Anterior cingulate cortex (tissue), 58 donors: ENCODE data around the gene TFB1M.
A peak's percentile ranks its signal among the peaks of the same experiment; 100 is the strongest.
"Not testable (repeated sequence)": the region's sequence is repeated elsewhere in the genome, so short reads cannot be mapped to it uniquely, and the experiment has no call there.

Source experiments
- DNase-seq, 58 donors: peaks; one replicate each; lab custom pipeline; 2025; lab: John Stamatoyannopoulos, UW

The TFB1M gene

DNA sequence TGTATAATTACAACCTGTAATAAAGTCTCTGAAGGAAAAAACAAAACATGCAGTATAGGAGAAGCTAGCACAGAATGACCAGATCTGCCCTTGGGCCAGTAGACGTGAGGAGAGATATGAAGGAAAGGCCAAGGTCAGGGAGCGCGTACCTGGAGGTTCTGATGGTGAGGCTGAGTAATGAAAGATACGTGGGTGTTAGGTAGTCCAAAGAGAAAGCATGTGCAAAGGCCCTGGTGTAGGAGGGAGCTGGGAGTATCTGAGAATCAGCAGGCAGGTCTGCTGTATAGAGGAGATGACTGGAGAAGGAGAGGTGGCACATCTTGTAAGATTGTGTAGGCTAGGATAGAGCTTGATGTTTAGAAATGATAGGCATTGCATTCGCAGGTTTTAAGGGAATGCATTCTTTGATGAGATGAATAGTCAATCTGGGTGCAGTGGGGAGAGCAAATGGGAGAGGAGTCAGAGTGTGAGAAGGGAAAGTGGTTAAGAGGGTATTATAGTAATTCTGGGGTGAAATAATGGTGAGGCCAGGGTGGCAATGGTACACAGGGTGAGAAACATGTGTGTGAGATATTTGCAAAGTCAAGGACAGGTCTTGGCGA lies 15.9 kb upstream of the TFB1M start:
- DNase-seq: no peak

DNA sequence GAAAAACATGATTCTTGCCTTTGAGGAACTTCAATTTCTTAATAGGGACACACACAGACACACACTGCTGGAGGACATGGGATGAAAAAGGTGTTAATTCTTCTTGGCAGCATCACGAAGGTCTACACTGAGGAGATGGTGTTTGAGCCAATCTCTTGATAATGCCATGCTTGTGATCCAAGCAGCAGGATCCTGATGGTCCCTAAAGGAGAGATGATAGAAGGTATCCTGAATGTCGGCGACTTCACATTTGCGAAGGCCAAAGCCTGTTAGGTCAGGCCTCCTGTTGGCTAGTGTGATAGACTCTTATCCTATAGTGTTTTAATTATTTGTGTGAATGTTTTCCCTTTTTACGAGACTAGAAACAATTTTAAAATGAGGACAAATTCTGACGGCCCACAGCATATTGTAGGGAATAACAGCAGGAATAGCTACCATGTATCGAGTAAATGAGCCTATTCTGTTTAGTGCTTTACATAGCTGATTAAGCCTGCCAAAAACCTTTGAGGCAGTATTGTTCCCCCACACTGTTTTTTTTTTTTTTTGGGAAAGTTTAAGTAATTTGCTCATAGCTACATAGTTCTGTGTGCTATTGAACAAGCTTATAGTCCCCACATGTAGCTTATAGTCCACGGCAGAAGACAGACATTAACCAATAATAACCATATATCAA lies 15.3 kb upstream of the TFB1M start:
- DNase-seq: no peak

DNA sequence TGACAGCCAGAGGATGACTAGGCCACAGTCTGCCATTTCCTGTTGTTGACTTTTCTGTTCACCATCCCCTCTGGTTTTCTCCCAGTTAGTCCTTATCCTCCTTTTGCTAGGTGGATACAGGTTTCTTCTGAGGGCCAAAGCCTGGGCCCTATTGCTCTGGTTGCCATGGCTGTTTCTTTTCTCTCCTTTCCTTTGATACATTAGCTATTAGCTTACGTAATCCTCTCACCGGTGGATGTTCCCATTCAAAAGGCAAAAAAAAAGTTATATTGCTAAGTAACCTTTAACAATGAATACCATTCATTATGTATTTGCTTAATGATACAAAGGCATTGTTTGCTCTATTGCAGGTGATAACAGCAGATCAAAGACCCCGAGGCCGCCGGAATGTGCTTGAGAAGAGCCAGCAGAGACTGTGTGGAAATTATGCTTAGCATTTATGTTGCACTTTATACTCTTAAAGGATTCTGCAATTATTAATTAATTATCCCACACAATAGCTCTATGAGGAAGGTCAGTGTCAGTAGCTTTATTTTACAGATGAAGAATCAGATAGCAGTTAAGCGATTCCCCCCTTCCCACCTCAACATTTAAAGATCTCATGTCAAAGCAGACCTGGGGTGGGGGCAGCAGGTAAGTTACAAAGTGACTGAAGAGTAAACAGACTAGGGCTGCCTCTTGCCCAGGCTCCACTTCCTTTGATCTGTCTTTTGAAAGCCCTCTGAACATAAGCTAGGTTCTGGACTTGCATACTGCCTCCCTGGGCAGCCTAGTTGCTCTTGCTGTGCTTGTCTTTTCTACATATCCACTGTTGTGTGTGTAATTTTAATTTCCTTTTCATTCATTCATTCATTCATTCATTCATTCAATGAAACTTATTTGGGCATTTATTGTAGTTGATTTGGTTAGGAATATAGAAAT lies 14.5 kb upstream of the TFB1M start:
- DNase-seq: no peak

DNA sequence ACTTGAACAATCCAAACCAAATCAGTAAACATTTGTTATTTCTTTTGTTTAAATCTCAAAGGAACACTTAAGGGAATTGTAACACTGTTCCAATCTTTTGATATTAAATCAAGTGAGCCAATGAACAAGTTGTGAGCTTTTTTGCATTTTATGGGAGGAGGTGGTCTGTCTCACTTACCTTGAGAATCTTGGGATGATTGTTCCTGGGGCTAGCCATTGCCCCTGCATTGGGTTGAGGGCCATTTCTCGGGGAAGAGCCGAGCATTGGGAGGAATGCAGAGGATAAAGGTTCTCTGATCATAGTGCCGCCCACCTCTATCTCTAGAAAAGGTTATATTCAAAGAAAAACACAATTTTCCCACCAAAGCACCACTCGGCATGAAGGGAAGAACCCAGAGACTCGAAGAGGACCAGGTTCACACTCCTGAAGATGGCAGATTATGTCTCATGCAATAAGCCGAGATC lies 13.8 kb upstream of the TFB1M start:
- no peak for DNase-seq

DNA sequence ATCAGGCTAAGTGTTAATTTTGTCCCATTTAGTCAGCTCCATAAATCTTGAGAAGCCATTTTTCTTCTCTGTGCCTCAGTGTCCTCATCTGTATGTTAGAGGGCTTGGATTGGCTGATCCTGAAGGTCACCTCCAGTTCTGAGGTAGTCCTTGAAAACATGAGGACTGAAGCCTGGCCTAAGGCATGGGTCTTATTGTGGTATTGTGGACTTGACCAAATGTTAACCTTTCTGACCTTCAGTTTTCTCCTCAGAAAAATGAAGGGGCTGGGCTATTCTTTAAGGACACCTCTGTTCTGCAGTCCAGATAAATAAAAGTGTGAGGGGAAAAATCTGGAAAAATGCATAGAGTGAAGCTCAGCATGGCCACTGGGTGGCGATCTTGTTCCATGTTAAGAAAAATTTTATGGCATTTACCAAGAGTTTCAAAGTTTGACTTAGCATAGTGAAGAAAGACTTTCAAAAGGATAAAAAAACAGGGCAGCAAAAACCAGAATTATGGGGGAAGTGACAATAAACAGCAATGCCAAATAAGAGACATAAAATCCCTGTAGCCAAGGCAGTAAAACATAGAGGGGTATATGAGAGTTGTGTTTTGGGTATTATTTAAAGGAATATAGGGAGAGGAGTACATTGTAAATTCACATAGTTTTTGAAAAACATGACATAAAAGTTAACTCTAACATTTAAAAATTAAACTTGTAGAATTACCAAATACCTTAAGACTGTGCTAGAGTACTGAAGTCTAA lies 13.2 kb upstream of the TFB1M start:
- peak in 44 of 58 donors; percentile 2 to 64 (median 13) for DNase-seq

DNA sequence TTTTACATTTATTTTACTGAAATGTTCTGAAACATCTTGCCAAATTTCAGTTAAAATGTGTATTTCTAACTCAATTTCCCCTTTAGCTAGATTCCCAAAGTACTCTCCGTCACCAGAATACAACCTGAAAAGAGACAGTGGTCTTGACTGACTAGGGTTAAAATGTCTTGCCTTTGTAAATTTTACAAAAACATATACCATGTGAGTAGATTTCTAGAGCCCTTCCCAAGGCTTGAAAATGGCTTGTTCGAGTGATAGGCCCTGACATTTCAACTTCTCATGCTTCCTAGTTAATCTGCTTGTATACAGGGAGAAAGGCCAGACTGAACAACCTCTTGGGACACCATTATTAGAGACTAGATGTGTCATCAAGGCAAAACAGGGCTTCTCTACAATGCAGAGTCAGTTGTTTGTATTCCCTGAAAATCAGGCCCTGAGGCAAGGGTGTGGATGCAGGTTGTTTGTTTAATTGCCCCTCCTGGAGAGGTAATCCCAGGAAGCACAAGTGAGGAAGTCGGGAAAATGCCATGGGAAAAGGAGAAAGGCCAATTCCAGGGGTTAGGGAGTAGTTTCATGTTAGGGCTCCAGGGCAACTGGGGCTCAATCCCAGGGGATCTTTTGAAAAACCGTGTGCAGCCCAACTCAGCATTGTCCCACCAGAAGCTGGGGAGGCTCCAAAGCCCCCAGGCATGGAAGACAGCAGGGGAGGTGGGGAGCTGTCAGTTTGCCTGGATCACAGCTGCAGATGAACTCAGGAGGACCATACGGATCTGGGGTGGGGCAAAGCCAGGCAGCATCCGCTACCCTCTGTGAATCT lies 11.6 kb upstream of the TFB1M start:
- no peak for DNase-seq

DNA sequence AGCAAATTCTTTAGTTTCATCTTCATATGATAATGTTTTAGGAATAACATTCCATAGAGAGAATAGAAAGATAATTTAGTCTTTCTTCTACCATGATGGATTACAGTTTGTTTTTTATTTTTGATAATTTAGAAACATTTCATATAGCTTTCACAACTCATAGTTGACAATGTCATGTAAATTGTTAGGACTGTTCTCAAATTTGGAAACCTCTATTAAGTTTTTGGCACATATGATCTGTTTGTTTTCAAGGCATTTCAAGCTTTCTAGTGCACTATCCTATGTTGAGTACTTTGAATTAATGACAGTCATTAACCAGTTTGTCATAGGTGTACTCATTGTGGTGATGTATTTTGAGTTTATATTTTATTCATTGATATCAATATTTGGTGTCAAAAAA lies 10.7 kb upstream of the TFB1M start:
- DNase-seq: no peak

DNA sequence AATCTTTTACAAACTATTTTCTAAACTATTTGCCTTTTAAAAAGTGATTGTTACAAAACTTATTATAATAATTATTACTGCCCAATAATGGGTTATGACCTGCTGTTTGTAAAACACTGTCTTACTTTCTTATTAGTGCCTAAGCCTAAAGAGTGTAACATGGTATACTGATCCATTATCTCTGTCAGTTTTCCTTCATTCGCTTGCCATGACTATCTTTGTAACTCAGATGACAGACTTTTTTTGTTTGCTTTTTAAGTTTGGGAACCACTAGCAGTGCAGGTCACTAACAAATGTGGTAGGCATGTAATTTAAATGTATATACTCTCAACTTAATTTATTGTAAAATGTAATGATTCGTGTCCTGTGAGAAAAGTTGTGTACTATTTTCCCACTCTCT lies 9.9 kb upstream of the TFB1M start:
- no peak for DNase-seq

DNA sequence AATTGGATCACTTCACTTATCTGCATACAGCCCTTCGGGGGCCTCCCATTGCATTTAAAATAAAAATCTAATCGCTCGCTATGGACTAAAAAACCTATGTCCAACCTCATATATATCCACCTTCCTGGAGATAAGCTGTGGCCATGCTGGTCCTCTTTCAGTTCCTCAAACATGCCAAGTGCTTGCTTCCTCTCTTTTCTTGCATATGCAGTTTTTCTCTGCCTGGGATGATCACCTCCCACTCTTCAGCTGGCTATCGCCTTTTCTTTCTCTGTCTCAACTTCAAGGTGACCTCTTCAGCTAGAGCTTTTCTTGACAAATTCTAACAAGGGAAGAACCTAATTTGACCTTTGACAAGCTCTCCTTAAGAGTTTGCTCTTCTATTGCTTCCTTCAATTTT lies 5.6 kb upstream of the TFB1M start:
- peak in 9 of 58 donors; percentile 1 to 28 (median 7) for DNase-seq

DNA sequence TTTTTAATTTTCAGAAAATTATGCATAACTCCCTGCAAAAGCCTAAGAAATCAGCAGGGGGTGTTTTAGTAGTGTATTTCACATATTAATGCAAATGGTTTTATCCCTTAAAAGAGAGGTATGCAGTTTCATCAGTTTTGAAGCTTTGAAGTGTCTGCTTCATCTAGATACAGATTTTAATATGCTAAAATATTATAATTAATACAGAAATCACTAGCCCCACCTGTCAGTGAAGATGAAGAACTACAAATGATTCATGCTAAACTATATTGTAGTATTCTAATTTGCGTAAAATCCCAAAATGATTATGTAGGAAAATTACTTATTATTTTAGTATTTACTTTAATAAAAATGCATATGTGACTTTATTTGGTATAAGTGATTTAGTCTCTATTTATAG lies 2.9 kb upstream of the TFB1M start:
- no peak for DNase-seq

DNA sequence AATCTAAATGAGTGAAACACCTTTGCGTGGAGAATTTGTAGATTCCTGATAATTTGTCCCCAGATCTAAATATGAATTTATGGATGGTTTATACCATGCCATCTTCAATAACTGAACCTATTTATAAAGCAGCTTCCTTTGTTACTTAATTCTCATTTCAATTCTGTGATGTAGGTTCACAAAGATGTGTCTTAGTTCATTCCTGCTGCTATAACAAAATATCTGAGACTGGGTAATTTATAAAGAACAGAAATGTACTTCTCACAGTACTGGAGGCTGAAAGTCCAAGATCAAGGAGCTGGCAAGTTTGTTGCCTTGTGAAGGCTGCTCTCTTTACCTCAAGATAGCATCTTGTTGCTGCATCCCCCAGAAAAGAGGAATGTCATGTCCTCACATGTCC lies 2.1 kb upstream of the TFB1M start:
- no peak for DNase-seq

DNA sequence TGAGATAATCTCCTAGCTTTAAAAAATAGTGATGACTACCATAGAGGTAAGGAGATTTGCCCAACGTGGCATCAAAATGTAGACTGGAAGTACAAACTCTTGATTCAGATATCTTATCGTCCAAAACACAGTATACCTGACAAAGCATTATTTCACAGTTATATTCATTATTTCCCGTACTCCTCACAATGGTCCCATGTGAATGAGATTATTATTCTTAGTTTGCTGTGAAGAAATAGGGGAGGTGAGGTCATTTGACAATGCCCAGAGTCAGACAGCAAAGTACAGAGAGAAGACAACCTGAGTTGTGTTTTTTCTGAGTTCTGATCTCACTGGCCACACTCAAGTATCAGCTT lies 1.2 kb upstream of the TFB1M start:
- DNase-seq: no peak

DNA sequence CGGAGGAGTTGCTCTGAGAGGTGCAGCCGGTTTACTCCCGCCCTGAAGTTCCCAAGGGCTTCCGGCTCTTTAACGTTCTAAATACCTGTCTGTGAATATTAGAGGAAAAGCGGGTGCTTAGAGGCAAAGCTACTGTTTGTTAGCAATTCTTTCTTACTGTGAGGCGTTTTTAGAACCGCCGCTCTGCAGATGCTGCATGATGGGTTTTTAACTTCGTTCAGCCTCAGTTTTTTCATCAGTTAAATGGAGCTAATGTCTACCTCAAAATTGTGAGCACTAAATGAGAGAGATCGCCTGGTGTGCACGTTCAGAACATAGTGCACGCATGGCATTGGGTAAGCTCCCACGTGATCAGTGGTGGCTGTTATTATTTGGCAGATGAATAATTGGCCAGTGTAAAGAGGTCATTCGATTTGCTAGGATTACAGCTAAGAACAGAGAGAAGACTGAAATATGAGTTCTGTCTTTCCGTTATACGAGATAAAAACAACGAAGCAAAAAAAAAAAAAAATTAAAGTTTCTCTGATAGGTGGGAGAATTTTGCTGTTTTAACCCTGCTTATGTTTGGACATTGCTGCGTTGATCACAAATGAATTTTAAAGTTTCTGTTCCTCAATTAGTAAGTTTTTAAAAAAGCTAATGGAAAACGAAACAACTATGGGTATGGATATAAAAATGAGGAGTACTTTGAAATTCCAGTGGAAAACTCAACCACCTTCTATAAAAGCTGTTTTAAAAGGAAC lies 660 bp upstream of the TFB1M start:
- DNase-seq: peak in 16 of 58 donors; percentile 14 to 70 (median 45)

DNA sequence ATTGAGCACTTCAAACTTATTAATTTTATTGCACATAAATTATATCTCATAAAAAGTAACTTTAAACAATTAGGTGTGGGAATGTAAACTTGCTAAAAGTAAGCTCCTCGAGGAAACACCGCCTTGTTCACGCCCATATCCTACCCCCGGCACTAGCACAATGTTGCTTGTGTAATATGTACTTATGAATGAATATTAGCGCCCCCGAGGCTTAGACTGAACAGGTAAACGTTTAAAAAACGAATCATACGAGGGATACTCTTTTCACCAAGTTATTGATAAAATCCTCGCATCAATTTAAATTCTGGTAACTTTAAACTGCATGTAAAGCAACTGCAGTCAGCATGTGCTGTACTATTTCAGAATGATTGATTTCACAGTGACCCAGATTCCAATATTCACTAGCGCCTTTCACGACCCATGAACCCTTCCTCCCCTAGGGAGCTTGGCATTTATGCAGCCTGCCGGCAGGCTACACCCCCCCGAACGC lies 637 bp downstream of the TFB1M start:
- no peak for DNase-seq

DNA sequence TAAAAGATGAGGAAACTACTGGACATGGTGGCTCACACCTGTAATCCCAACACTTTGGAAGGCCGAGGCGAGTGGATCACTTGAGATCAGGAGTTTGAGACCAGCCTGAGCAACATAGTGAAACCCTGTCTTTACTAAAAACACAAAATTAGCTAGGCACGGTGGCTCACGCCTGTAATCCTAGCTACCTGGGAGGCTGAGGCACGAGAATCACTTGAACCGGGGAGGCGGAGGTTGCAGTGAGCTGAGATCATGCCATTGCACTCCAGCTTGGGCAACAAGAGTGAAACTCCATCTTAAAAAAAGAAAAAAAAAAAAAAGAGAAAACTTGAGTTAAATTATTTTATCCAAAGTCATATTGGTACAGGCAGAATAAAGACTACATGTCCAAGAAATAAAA lies 1.3 kb downstream of the TFB1M start:
- not testable (repeated sequence) for DNase-seq

DNA sequence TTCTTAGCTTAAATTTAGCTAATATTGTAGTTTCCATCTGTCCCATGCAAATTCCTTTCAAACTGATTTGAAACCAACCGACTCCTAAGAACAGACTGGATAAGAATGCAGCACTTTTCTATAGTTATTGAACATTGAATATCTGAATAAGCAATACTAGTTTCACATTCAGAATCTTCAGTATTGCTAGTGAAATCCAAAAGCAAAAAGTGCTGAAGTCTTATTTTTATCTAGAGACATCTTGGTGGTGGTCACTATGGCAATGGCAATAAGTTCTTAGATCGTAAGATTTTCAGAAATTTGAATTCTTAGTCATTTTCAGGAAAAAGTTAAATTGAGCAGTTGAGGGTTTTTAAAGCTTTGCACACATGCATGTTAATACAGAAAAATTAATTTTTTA lies 2.7 kb downstream of the TFB1M start:
- DNase-seq: no peak

DNA sequence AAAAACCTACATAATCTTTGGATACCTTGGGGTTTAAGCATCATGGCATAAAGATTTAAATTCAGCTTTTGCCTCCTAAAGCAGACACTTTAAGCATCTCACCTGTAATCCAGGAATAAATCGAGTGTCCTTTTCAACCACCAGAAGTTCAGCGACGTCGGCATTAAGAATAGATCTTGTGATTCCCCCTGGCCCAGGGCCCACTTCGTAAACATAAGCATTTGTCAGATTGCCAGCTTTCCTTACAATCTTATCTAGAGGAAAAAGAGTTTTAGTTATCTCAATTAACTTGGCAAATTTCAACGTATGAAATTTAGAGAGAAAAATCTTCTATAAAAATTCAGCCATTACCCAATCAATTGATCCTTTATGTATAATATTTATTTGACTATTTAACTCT lies 3.2 kb downstream of the TFB1M start:
- no peak for DNase-seq

DNA sequence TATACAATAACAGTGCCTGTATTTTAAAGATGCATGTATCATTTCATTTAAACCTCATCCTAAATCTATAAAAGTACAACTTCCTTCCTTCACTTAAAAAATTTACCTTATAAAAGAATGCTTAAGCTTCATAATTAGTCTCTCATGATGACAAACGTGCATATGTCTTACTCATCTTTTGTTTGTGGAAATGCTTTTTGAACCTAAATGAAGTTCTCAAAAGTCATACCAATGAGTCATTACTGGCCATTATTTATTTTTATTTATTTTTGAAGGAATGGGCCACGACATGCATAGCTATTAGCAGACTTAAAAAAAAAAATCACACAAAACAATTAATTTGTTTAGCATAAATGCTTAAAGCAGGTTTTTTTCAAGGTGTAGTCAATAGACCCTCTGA lies 3.7 kb downstream of the TFB1M start:
- no peak for DNase-seq

DNA sequence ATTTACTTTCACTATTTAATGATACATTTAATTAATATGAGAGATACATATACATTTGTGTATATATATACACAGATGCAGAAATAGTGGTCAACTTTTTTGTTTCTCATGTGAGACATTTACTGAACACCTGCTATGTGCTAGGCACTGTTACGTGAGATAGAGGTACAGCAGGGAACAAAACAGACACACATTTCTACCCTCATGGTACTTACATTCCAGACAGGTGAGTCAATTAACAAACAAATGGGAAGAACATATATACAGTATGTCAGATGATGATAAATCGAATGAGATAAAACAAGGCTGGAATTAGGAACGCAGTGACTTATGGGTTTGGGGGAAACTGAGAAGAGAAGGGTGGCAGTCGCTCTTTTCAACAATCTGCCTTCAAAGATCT lies 5.1 kb downstream of the TFB1M start:
- no peak for DNase-seq
